Loucy (cell line): Measurements from ENCODE around the gene BET1.

ENCODE experiments used
- CTCF ChIP-seq: fragments of 200-600 bp; sonication (generic); conservative IDR thresholded peaks from 2 replicates; pipeline ENCODE4 v1.5.1; 2014; ENCODE audit warnings: mild to moderate bottlenecking, antibody characterized with exemption, low read length
- EZH2phosphoT487 ChIP-seq: fragments of 200-600 bp; IDR thresholded peaks from 2 replicates; pipeline ENCODE4 v1.6.1; 2018; ENCODE audit warnings: antibody characterized with exemption, mild to moderate bottlenecking, moderate library complexity, borderline replicate concordance

GRCh38 chr7:93973134-93973533, 31.0 kb downstream of the BET1 start:
- TF ChIP-seq CTCF (no peak), EZH2phosphoT487 (no peak)
